Dermis microvascular lymphatic vessel endothelial cell (primary cell): Measurements from ENCODE around the gene COL8A1. TPM values are rescaled to one million over a fixed set of nuclear protein-coding genes. Genes with fewer than 3 reads are reported as not detected.

ENCODE experiments used
- DNase-seq, 2 donors: peaks; one replicate each; pipeline versions ENCODE4 v3.0.0 to v3.0.0-alpha.2; 2010; ENCODE audit warnings: low read depth in 2 of 2
- total RNA-seq: library from RNA; depleted of rRNA; stranded (reverse); fragments of >200 nt; gene quantifications from 2 replicates; pipeline ENCODE4 v1.2.1, GENCODE V29; 2014

COL8A1 gene
- total RNA-seq, 1 donor from 2014 or later, result 98.6 TPM

DNA sequence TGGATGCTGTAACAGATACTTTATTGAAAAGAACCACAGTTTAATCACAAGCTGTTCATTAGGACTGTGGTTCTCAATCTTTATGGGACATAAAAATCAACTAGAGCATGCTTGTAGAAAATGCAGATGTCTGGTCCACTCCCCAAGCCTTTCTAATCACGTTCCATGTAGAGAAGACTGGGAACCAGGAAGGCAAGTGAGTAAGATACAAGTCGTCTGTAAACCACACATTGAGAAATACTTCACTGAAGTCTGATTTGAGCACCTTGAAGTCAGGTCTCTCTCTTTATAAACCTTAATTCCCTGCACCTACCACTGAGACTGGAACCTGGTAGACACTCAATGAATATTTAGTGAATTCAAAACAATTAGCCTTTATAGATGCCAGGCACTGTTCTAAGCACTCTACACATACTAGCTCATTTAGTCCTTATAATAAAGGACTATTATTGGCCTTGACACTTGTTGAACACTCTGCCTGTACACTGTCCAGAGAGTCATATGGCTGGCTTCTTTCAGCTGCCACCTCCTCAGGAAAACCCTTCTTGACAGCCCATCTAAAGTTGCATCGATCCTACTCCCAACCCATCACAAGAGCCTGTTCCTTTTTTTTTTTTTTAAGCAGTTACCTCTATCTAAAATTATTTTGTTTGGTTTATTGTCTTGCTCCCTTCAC lies 120.2 kb downstream of the COL8A1 start:
- no peak for DNase-seq

DNA sequence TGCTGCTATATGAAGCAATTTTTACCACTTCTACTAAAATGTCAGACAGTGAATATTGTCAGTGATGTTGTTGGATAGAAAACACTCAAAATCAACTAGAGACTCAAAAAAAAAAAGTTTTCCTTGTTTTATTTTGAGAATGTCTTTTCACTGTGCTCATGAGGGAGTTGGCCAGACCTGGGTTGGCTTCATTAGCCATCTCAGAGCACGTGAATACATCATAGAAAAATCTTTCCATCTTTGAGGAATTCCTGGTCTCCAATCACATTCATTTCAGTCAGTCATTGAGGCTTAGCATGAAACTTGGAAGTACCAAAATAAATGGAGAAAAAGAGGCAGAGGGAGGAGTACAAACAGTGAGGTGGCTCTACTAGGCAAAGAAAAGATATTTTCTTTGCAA lies 121.6 kb downstream of the COL8A1 start:
- DNase-seq, result no peak

DNA sequence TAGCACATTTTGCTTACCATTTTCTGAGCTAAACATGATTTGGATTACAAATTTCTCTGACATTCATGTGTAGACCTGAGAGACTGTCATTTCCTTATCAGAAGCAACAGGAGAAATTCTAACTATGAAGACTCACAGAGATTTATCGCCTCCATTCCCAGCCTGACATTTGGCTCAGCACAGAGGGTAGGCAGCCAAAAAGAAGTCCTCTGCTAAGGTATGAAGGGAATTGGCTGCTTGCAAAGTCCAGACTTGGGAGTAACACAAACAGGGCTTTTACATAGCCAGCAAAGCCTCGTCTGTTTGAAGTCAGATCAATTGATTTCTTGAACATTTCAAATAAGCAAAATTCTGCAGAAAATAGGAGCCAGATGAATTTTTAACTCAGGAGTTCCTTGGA lies 122.2 kb downstream of the COL8A1 start:
- no peak for DNase-seq

DNA sequence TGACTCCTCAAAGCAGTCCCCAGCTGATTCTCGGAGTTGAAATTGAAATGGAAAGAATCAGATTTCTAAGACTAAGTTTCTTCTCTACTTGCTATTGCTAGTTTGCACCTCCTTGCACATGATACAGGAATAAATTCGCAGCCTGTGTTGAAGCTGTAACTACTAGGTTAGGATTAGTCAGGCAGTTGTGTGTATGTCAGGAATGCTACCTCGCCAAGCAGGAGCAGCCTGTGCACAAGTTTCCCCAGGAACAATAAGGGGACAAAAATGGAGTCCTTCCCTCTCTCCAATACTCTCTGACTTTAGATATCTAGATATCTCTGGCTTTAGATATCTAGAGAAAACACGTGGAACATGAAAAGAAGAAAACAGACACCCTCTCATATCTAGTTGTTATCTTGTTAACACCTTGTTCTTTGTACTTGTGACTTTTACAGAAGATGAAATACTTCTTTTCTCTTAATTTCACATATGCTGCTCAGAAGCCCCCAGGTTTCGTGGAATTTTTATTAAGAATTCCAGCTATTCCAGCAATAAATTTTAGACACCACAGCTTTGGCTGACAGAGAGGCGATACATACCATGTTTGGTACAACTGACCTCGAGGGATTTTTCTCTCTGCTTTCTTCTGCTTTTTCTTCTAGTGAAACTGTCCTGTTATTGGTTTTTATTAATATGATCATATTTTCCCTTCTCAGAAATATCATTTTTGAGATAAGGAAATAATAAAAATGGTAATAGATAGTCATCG lies 123.2 kb downstream of the COL8A1 start:
- no peak for DNase-seq

DNA sequence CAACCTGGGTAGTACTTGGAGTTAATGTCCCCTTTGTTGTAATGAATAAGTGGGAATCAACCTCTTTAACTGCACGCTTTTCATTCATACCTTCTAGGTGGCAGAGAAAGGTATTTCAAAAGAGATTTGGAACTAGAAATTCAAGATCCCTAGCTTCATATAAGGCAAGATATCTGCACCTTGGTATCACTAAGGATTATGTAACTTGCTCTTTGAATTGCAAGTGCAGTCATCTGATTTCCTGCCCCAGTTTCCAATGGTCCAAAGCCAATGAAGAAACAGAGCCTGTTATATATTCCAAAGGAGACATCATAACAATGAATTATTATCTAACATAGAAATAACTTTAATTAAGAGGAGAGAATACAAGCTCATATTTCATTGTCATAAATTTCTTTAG lies 124.5 kb downstream of the COL8A1 start:
- DNase-seq, result no peak

DNA sequence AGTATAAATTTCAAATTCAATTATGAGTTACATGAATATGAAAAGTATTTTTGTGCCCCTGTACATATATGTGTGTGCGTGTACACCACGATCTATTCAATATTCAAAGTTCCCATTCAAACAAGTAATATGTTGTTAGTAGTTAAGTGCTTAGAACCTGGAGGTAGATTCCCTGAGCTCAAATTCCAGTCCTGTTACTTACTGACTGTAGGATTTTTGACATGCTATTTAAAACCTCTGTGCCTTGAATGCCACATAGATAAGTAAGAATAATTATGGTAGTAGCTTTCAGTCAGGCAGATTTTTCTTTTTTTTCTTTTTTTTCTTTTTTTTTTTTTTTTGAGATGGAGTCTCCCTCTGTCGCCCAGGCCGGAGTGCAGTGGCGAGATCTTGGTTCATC lies 126.0 kb downstream of the COL8A1 start:
- no peak for DNase-seq

DNA sequence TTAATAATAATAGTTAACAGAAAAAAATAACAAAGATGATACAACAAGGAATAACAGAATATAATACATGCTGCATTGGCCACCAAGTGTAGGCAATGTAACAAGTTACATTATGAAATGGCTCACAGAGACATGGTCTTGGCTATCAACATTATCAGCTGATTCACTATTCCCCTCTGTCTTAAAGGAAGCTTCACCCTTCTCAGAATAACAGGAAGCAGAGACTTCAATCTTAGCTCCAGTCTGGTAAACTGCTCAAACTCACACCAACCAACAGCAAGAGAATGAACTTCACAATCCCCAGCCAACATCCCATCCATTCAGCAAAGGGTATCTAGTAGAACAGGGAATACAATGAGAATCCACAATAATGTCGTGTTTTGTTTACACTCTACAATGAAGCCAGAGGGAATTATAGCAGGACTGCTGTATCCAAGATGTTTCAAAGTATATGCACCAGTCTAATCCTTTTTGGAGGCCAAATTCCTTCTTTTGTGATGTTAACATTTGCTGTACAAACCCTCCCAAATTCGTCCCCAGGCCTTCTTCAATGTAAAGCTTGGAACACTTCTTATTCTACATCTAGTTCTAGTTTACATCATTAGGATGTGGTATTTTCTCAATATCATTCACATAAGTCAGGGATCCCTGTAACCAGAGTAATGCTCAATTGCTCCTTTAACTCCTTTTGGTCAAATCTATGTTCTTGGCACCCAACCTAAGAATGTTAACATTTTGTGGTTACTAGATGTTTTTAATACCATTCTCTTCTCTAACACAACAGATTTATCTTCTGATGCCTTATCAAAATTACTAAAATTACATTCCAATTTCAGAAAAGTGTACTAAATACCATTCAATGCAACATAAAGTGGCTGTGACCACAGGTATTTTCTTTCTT lies 126.9 kb downstream of the COL8A1 start:
- peak in 1 of 2 donors; percentile 59 for DNase-seq

DNA sequence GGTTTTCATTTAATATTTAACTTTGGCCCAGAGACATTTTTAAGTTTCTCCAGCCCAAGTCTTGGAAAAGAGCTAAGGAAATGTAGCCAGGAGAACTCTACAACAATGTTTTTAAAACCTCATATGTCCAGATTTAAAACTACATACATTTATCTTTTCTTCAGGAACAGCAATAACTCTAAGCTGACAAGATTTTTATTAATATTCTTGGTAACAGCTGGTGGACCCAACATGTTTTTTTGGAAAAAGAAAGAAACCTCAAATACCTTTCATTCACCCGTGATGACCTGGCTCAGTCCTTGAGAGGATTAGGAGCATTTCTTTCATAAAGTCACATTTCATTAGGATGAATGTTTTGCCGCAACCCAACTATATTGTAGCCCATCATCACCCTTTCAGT lies 128.9 kb downstream of the COL8A1 start:
- DNase-seq, result no peak

DNA sequence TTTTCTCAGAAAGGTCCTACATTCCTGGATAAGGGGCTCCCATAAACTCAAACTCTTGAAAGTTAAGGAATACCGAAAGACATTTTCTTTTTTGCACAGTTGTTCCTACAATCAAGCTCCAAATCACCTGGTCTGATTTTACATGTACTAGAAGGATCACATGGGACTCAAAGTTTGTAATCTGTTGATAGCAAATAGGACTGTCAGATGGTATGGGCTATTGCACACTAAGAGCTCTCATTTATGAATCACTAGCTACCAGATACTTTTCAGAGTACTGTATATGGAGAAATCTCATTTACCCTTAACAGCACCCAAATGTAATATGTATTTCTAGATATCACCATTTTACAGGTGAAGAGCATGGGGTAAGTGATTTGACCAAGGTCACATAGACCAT lies 129.7 kb downstream of the COL8A1 start:
- DNase-seq, result no peak

DNA sequence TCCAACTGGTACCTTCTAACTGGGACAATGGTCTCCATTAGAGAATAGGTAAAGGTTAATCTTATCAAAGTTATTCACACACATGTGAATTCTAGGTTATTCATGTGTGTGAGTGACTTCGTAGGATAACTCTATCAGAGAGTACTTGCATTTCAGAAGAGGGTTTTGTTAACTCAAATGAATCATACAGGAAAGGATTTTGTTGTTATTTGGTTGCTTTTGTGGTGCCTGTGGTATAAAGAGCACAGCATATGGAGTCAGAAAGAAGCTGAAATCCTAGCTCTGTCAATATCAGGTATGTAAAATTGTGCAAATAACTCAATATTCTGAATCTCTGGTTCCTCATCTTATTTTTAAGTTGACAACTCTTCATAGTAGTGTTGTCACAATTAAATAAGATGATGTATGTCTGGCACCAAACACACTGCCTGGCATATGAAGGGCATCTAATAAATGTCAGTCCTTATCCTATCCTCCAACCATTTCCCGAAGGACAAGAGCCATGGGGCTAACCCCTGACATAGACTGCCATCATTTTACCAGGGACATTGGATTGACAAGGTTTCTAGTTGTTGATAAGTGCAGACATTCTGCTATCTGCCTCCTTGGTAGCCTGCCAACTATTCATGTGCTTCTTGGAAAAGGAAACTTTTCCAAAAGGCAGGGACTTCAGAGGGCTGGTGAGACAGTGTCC lies 130.6 kb downstream of the COL8A1 start:
- no peak for DNase-seq

DNA sequence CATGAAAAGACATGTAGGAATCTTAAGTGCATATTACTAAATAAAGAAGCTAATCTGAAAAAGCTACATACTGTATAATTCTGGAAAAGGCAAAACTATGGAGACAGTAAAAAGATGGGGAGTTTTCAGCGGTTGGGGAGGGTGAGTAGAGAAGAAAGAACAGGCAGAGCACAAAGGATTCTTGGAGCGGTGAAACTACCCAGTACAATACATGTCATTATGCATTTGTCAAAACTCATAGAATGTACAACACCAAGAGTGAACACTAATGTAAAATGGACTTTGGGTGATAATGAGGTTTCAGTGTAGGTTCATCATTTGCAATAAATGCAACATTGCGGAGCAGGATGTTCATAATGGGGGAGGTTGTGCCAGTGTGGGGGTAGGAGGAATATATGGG lies 133.8 kb downstream of the COL8A1 start:
- DNase-seq, result no peak

DNA sequence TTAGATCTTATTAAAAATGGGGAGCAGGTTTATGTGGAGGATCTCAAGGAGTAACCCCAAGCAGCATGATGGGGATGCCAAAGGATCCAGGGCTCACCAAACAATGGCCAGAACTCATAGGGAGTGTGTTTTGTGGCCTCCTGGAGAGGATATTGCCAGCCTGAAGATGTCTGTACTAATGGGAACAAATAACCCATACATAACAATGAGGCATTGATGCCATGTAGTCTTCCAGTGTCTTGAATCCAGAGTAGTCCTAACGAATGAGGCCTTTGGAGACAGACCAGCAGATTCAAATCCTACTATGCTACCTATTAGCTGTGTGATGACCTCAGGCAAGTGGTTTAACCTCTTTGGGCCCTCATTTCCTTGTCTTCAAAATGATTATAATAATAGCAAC lies 134.3 kb downstream of the COL8A1 start:
- no peak for DNase-seq

DNA sequence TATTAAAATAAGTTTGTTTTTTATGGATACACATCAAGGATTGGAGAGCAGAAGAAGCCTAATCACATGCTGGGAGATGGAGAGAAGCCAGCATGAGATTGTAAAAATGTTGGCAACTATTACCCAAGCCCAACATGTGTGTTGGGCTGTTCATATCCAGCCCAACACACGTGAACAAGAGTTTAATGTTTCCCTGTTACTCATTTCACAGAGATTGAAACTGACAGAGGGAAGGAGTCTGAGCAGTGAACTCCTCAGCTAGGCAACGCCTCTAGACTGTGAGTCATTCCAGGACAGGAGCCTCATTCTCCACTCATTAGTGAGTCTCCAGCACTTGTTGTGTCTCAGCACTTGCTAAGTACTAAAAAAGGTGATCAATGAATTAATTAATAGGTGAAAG lies 136.1 kb downstream of the COL8A1 start:
- peak in 1 of 2 donors; percentile 41 for DNase-seq

DNA sequence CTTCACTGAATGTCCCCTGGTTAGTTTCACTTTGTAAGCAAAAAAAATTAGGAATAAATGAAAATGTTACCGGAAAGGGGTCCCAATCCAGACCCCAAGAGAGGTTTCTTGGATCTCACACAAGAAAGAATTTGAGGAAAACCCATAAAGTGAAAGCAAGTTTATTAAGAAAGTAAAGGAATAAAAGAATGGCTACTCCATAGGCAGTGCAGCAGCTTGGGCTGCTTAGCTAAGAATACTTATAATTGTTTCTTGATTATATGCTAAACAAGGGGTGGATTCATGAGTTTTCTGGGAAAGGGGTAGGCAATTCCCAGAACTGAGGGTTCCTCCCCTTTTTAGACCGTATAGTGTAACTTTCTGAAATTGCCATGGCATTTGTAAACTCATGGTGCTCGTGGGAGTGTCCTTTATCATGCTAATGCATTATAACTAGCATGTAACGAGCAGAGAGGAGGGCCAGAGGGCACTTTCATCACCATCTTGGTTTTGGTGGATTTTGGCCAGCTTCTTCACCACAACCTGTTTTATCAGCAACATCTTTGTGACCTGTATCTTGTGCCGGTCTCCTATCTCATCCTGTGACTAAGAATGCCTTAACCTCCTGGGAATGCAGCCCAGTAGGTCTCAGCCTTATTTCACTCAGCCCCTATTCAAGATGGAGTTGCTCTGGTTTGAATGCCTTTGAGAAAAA lies 138.3 kb downstream of the COL8A1 start:
- DNase-seq, result no peak

DNA sequence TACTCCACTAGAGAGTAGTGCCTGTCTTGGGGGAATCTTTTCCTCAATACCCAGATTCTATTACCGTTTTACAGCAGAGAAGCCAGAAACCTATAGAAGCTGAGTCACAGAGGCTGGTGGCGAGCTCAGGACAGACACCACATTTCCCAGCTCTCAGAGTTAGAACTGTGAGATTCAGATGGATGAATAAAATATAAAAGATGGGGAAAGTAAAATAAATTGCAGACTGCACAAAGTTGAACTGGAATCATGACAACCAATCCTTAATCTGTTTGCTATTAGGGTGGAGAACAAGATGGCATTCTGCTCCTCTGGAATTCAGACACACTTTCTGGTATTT lies 138.8 kb downstream of the COL8A1 start:
- no peak for DNase-seq

DNA sequence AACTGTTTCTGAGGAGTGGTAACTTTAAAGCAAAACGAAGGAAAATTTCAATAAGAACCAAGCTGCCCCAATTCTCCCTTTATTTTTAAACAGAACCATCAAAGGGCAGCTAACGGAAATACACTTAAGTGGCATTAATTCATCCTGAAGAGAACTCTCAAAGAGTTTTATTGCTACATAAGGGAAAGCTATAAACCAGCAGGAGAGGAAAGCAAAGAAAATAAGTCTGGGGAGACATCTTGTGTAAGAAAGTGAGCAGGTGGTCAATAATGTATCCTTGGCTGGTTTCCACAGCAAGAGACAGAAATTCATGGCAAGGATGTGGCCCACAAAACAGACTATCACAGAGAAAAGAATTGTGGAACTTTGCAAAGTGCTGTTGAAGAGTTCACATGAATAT lies 139.3 kb downstream of the COL8A1 start:
- no peak for DNase-seq

DNA sequence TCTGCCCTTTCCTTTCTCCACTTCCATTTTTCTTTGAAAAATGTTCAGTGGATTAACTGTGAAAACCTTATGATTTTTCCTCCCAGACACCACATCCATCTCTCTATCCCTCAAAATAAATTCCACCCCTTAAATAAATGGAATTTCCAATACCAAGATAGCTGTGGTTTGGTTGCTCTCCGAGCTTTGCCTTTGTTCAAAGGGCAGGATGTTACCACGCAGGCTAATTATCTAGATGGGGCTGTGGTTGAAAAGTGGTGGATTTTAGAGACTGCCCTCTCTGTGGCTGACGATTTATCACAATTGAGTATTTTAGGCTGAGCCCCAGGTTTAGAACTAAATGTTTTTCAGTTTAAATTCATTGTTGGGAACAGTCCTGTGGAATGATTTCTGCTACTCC lies 142.4 kb downstream of the COL8A1 start:
- no peak for DNase-seq

DNA sequence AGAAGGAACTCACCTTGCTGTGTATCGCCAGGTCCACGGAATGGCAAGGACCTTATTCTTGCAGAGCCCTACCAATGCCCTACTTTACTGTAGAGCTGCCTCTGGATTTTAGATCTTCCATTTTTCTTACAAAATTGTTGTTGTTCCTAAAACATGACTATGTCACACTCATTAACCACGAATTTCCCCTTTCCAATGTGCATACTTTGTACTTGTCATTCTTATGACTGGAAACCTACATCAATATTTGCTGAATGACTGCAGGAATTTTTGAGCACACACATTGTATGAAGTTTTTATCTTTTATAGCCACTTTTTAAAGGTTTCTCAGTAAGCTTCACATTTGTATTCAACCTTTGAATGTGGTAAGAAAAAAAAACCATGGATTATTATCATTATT lies 143.4 kb downstream of the COL8A1 start:
- no peak for DNase-seq

DNA sequence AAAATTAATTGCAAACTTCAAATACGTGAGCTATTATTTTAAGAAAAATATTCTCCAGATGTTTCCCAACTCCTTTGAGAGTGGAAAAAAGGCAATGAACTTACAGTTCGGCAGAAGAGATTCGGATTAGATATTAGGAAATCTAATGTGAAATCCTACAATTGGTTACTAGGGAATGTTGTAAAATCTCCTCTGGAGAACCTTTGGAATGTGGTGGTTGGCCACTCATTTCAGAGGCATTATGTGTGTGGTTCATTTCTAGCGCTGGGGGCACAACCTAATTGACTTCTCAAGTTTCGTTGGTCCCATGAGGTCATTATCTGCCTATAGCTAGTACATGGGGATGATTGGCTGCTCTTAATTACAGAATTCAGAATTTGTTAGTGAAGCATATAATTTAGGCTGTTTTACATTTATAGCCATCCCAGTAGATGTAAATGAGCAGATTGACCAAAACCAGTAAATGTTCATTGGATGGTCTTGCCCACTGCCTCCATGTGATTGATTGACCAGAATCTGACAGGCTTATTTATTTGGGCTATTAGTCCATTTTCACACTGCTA lies 144.7 kb downstream of the COL8A1 start:
- no peak for DNase-seq

DNA sequence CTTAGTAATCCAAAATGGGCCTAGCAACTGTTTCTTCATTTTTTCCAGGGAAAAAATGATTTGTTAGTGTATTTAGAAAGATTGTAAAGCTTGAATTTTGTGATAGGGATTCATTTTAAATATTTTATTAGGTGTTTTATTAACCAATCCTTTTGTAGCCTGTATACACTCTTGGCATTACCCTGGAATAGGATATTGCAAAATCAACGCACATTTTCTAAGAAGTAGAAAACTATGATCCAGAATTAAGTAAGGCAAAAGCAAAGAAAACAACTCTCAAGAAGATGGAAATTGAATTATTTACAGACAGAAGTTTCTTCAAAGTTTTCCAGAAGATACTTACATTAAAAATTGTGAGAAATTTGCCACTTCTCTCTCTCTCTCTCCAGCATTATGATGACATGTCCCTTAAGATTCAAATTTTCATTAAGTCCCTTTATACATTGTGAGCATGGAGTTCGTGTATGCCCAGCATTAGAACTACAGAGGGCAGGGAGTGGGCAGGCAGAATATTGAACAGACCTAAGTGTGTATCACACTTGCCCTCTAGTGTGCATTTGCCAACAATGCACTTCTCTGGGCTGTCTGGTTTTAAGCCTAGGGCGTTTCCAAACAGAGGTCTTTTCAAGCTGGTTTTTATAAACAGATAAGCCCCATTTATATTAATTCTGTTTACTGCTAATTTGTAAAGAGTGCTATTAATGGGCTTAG lies 150.8 kb downstream of the COL8A1 start:
- peak; percentile 42 to 68 for DNase-seq
